Measurements from ENCODE around the gene MSI2. TPM values are rescaled to one million over a fixed set of nuclear protein-coding genes. Genes with fewer than 3 reads are reported as not detected.

MSI2 gene
- total and polyA plus RNA-seq, 7 donors = 37.6 to 133 (median 87.1) TPM

- H3K36me3 ChIP-seq (ENCODE audit: insufficient read depth in 1 of 2, low read depth in 1 of 2) = no peaks in the 10 kb centered on the region
- no peaks in the 10 kb centered on the region for H3K27me3 ChIP-seq (ENCODE audit: insufficient read depth in 3 of 3, low read length in 2 of 3)
- H3K27ac ChIP-seq = peak overlapping the region; percentile 64
- no peaks in the 10 kb centered on the region for H3K9me3 ChIP-seq
- peak; percentile 92 to 95 (median 94) for ATAC-seq
- intact Hi-C loops (cut with DNase I) = no loop called here
- H3K4me3 ChIP-seq = peak overlapping the region; percentile 25
- TF ChIP-seq CTCF (IDR thresholded peaks at IDR 0.05) = no peak
- peaks cover 26% of the 10 kb centered on the region for H3K4me1 ChIP-seq
- DNase-seq = peak; percentile 71 to 92
- 68 to 76% (median 70%) methylated on average over 7 of the region's 7 CpGs for WGBS, 3 donors
These were observed 267.8 kb downstream of the MSI2 start for GRCh38 chr17:57523926-57524632.

DNA sequence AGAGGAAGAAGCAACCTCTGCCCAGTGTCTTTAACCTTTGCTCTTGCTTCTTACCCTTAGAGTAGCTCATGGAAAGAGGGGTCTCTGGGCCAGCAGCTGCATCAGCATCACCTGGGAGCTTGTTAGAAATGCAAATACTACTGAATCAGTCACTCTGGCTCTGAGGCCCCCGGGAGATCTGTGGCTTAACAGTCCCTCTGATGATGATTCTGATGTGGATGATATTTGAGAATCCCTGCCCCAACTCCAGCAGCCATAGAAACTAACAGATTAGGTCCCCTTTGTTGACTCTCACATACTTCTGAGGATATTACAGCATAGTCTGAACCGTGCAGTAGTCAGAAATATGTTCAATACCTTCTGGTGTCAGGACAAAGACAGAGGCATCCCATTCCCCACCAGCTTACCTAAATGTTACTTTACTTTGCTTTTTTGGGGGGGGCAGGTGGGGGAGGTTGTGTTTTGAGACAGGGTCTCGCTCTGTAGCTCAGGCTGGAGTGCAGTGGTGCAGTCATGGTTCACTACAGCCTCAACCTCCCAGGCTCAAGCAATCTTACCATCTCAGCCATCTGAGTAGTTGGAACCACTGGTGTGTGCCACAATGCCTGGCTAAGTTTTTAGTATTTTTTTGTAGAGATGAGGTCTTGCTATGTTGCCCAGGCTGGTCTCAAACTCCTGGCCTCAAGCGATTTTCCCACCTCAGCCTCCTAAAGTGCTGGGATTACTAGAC lies 268.7 kb downstream of the MSI2 start:
- H3K9me3 ChIP-seq = no peaks in the 10 kb centered on the region
- DNase-seq = no peak
- H3K36me3 ChIP-seq (ENCODE audit: insufficient read depth in 1 of 2, low read depth in 1 of 2) = no peaks in the 10 kb centered on the region
- no peaks in the 10 kb centered on the region for H3K27me3 ChIP-seq (ENCODE audit: insufficient read depth in 3 of 3, low read length in 2 of 3)
- 78 to 85% (median 82%) methylated on average over 4 of the region's 4 CpGs for WGBS, 3 donors
- intact Hi-C loops (cut with DNase I) = no loop called here
- no peak for TF ChIP-seq CTCF (IDR thresholded peaks at IDR 0.05)
- H3K4me1 ChIP-seq = peaks cover 22% of the 10 kb centered on the region
- peak overlapping the region; percentile 64 for H3K27ac ChIP-seq
- peak overlapping the region; percentile 25 for H3K4me3 ChIP-seq
- no peak for ATAC-seq

- Histone ChIP-seq H3K27ac (no peak overlapping the region), H3K27me3 (ENCODE audit: insufficient read depth in 3 of 3, low read length in 2 of 3) (no peaks in the 10 kb centered on the region), H3K4me3 (no peak overlapping the region), H3K9me3 (no peaks in the 10 kb centered on the region), H3K36me3 (ENCODE audit: insufficient read depth in 1 of 2, low read depth in 1 of 2) (no peaks in the 10 kb centered on the region), H3K4me1 (peaks cover 14% of the 10 kb centered on the region)
- ATAC-seq = no peak
- DNase-seq = no peak
- intact Hi-C loops (cut with DNase I) = no loop called here
- TF ChIP-seq CTCF (IDR thresholded peaks at IDR 0.05) = no peak
- WGBS, 3 donors = 70 to 77% (median 76%) methylated on average over 14 to 15 of the region's 15 CpGs
These were observed 271.1 kb downstream of the MSI2 start for GRCh38 chr17:57527221-57528057.

GRCh38 chr17:57528058-57528451 lies 271.7 kb downstream of the MSI2 start:
- Histone ChIP-seq H3K36me3 (ENCODE audit: insufficient read depth in 1 of 2, low read depth in 1 of 2) (no peaks in the 10 kb centered on the region), H3K27ac (no peak overlapping the region), H3K4me1 (peaks cover 7% of the 10 kb centered on the region), H3K27me3 (ENCODE audit: insufficient read depth in 3 of 3, low read length in 2 of 3) (no peaks in the 10 kb centered on the region), H3K9me3 (no peaks in the 10 kb centered on the region), H3K4me3 (no peak overlapping the region)
- ATAC-seq = no peak
- TF ChIP-seq CTCF (IDR thresholded peaks at IDR 0.05) = no peak
- no peak for DNase-seq
- 78 to 83% (median 82%) methylated on average over 7 of the region's 7 CpGs for WGBS, 3 donors
- intact Hi-C loops (cut with DNase I) = no loop called here

All from psoas muscle (tissue), 8 donors.